Measurements from ENCODE around the gene TFAP2A. TPM values are rescaled to one million over a fixed set of nuclear protein-coding genes. Genes with fewer than 3 reads are reported as not detected.
A peak's percentile ranks its signal among the peaks of the same experiment; 100 is the strongest.

The TFAP2A gene
- total RNA-seq, 1 donor from 2014 or later = 66.6 TPM

DNA sequence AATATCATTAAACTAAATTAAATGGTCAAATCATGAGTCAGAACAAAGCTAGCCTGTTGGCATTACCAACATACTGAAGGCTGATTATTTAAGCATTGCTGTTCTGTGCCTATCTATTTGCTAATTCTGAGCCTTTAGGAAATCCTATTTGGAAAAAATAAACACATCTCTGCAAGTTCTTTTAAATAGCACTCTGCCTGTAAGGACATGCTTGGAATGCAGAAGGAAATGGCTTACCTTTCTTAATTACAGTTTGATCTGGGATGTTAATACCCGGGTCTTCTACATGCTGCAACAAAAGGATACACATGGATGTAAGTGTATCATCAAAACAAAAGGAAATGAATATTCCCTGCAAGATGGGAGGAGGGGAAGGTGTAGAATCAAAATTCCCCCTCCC lies 8.3 kb downstream of the TFAP2A start:
- Mint-ChIP-seq H3K4me3 (peak overlapping the region; percentile 99), H3K9me3 (no peaks in the 10 kb centered on the region), H3K36me3 (peaks cover 61% of the 10 kb centered on the region), H3K27me3 (peaks cover 75% of the 10 kb centered on the region), H3K27ac (peak overlapping the region; percentile 90), H3K4me1 (ENCODE audit: unreplicated experiment) (peaks cover 52% of the 10 kb centered on the region)
- no peak for TF ChIP-seq CTCF (conservative IDR thresholded peaks at IDR 0.05)
- no peak for DNase-seq (ENCODE audit: extremely low spot score, unreplicated experiment)

DNA sequence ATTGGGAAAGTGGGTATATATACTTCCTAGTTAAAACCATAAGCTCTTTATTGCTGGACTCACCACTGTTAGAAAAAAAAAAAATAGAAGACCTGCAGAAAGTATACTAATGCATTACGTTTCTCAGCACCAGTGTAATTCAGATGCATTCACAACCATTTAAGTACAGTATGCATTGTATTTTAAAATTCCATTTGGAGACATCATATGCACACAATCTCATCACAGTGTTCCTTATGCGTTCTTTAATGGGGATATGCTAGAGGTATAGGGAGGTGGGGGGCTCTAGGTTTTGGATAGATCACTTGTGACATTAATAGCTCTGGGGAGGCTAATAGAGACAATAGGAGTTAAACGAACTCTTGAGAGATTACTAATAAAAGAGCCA lies 9.4 kb downstream of the TFAP2A start:
- H3K4me3 Mint-ChIP-seq = peak overlapping the region; percentile 99
- no peak for DNase-seq (ENCODE audit: extremely low spot score, unreplicated experiment)
- peaks cover 71% of the 10 kb centered on the region for H3K27me3 Mint-ChIP-seq
- H3K9me3 Mint-ChIP-seq = no peaks in the 10 kb centered on the region
- H3K36me3 Mint-ChIP-seq = peaks cover 60% of the 10 kb centered on the region
- peak overlapping the region; percentile 90 for H3K27ac Mint-ChIP-seq
- no peak for TF ChIP-seq CTCF (conservative IDR thresholded peaks at IDR 0.05)
- H3K4me1 Mint-ChIP-seq (ENCODE audit: unreplicated experiment) = peaks cover 58% of the 10 kb centered on the region

DNA sequence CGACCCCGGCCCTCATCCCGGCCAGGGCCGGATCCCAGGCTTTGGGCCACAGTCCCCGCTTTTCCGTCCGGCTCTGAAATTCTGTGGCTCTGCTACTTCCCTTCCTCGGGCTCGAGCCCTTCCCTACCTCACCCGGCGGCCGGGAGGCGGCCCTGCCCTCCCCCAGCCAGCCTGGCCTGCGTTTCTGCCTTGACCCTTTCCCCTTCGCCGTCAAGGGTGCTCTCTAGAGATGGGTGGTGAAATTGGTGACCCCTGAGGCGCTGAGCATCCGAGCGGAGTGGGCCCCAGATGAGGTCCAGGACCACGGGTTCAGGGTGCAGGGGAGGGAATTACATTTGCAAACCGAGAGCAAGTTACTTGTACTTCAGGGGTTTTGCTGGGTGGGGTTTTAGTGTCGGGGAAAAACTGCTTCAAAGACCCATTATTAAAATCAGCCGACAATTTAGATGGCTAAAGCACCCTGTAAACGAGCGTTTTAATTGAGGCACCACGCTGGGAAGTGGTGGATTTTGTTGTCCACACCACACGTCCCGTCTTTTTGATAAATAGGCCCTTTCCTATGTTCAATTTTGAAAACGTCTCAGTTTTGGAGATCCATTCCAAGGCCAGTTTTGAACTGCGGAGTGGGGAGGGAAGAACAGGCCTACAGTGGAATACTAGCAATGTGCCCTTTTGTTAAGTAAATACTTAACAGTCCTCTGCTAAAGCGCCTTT lies 9.9 kb downstream of the TFAP2A start:
- H3K4me3 Mint-ChIP-seq = peak overlapping the region; percentile 99
- no peak for DNase-seq (ENCODE audit: extremely low spot score, unreplicated experiment)
- H3K36me3 Mint-ChIP-seq = peaks cover 59% of the 10 kb centered on the region
- no peak for TF ChIP-seq CTCF (conservative IDR thresholded peaks at IDR 0.05)
- no peaks in the 10 kb centered on the region for H3K9me3 Mint-ChIP-seq
- H3K27me3 Mint-ChIP-seq = peaks cover 68% of the 10 kb centered on the region
- H3K4me1 Mint-ChIP-seq (ENCODE audit: unreplicated experiment) = peaks cover 59% of the 10 kb centered on the region
- peak overlapping the region; percentile 90 for H3K27ac Mint-ChIP-seq

- H3K27ac Mint-ChIP-seq = peak overlapping the region; percentile 97
- H3K9me3 Mint-ChIP-seq = no peaks in the 10 kb centered on the region
- H3K36me3 Mint-ChIP-seq = peaks cover 56% of the 10 kb centered on the region
- peak overlapping the region; percentile 99 for H3K4me3 Mint-ChIP-seq
- peaks cover 59% of the 10 kb centered on the region for H3K4me1 Mint-ChIP-seq (ENCODE audit: unreplicated experiment)
- H3K27me3 Mint-ChIP-seq = peaks cover 66% of the 10 kb centered on the region
- TF ChIP-seq CTCF (conservative IDR thresholded peaks at IDR 0.05) = peak; percentile 46
- DNase-seq (ENCODE audit: extremely low spot score, unreplicated experiment) = peak; percentile 97
Measured at GRCh38 chr6:10404107-10404798, 10.6 kb downstream of the TFAP2A start.

DNA sequence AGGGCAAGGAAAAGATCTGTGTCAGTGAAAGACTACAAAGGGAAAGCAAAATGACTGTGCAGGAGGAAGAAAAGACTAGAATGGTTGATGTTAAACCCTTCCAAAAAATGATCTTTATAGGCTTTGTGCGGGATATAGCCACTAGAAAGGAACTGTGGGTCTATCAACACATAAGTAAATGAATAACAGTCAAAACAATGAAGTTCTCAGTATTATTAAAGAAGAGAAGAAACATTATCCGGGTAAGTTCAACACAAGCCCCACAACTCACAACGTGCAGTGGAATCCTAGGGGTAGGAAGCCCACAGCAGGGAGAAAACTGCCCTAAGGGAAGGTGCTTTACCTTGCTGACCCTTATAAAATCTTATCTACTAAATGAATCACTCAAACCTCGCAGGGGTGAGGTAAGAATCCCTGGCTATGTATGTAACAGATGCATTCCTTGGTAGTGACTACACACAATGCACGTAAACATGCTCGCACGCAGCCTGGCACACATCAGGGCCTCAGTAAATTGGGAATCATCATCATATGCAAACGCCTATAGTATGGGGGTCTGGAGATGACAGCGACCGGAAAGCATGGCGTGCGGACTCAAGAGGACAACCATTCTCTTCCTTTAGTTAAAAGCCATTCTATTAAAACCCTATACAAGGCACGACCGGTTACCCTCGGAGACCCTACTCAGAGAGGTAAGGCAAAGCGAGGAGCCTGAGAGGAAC lies 11.3 kb downstream of the TFAP2A start:
- TF ChIP-seq CTCF (conservative IDR thresholded peaks at IDR 0.05) = no peak
- H3K4me1 Mint-ChIP-seq (ENCODE audit: unreplicated experiment) = peaks cover 64% of the 10 kb centered on the region

More for the DNA sequence above, 11.3 kb downstream of the TFAP2A start:
- H3K36me3 Mint-ChIP-seq = peaks cover 58% of the 10 kb centered on the region
- H3K4me3 Mint-ChIP-seq = peak overlapping the region; percentile 91
- H3K27ac Mint-ChIP-seq = peak overlapping the region; percentile 97
- H3K9me3 Mint-ChIP-seq = no peaks in the 10 kb centered on the region
- DNase-seq (ENCODE audit: extremely low spot score, unreplicated experiment) = no peak
- peaks cover 67% of the 10 kb centered on the region for H3K27me3 Mint-ChIP-seq
